Liver (tissue), 9 donors: ENCODE results near the gene PLCG2. TPM values are rescaled to one million over a fixed set of nuclear protein-coding genes. Genes with fewer than 3 reads are reported as not detected.

Experiments used
- DNase-seq: peaks from one replicate; pipeline ENCODE4 v3.0.0-alpha.2; 2017; ENCODE audit warnings: low spot score
- H3K27ac ChIP-seq, 2 donors: one replicate each; pipeline ENCODE4 v1.7.0; 2013; ENCODE audit warnings: inconsistent platforms in 2 of 2, low read length in 2 of 2, control low read depth in 1 of 2, low read depth in 1 of 2, mild to moderate bottlenecking in 1 of 2
- H3K27me3 ChIP-seq, 4 donors: one replicate each; pipeline versions ENCODE4 v1.6.1 to v1.7.0; 2013; ENCODE audit warnings: low read length in 3 of 4, inconsistent platforms in 1 of 4, mild to moderate bottlenecking in 1 of 4, moderate library complexity in 1 of 4; ENCODE audit not compliant: control insufficient read depth in 4 of 4, insufficient read depth in 4 of 4
- H3K36me3 ChIP-seq, 4 donors: one replicate each; pipeline versions ENCODE4 v1.6.1 to v1.7.0; 2013; ENCODE audit warnings: low read length in 3 of 4, mild to moderate bottlenecking in 3 of 4, low read depth in 1 of 4, moderate library complexity in 1 of 4; ENCODE audit not compliant: control insufficient read depth in 4 of 4, insufficient read depth in 3 of 4
- H3K4me1 ChIP-seq, 4 donors: one replicate each; pipeline versions ENCODE4 v1.6.1 to v1.7.0; 2013; ENCODE audit warnings: low read length in 3 of 4, mild to moderate bottlenecking in 3 of 4, moderate library complexity in 1 of 4; ENCODE audit not compliant: control insufficient read depth in 4 of 4, insufficient read depth in 4 of 4
- H3K4me3 ChIP-seq, 3 donors: one replicate each; pipeline versions ENCODE4 v1.6.1 to v1.7.0; 2013; ENCODE audit warnings: low read length in 3 of 3, control low read depth in 1 of 3, low read depth in 1 of 3, mild to moderate bottlenecking in 1 of 3
- H3K9ac ChIP-seq, 2 donors: one replicate each; pipeline ENCODE4 v1.7.0; 2013; ENCODE audit warnings: low read length in 2 of 2, mild to moderate bottlenecking in 2 of 2, moderate library complexity in 2 of 2, control low read depth in 1 of 2, low read depth in 1 of 2
- H3K9me3 ChIP-seq, 4 donors: one replicate each; pipeline versions ENCODE4 v1.6.1 to v1.7.0; 2013; ENCODE audit warnings: low read length in 3 of 4; ENCODE audit not compliant: control insufficient read depth in 4 of 4
- ATF3 ChIP-seq: IDR thresholded peaks from 2 replicates; pipeline ENCODE4 v1.6.1; 2016; ENCODE audit warnings: antibody characterized with exemption
- CTCF ChIP-seq: fragments of 150-350 bp; IDR thresholded peaks from 2 replicates; pipeline ENCODE4 v1.5.1; 2017; ENCODE audit warnings: improper control_type of control experiment, low read depth, low read length; ENCODE audit not compliant: missing input control
- EGR1 ChIP-seq, 2 donors: IDR thresholded peaks; 2 replicates each; pipeline ENCODE4 v1.6.1; 2016 to 2018; ENCODE audit warnings: antibody characterized with exemption in 2 of 2, low read depth in 2 of 2
- FOXA1 ChIP-seq: IDR thresholded peaks from 2 replicates; pipeline ENCODE4 v1.6.1; 2016; ENCODE audit warnings: antibody characterized with exemption
- GABPA ChIP-seq, 2 donors: IDR thresholded peaks in 1 of 2; conservative IDR thresholded peaks in 1 of 2; 2 replicates each; pipeline ENCODE4 v1.6.1; 2016; ENCODE audit warnings: antibody characterized with exemption in 2 of 2, mild to moderate bottlenecking in 1 of 2, moderate library complexity in 1 of 2
- HNF4A ChIP-seq, 2 donors: conservative IDR thresholded peaks; 2 replicates each; pipeline ENCODE4 v1.6.1; 2016; ENCODE audit warnings: antibody characterized with exemption in 2 of 2, mild to moderate bottlenecking in 2 of 2
- HNF4G ChIP-seq: IDR thresholded peaks from 2 replicates; pipeline ENCODE4 v1.6.1; 2016; ENCODE audit warnings: antibody characterized with exemption
- JUND ChIP-seq, 2 donors: IDR thresholded peaks; 2 replicates each; pipeline ENCODE4 v1.6.1; 2016; ENCODE audit warnings: antibody characterized with exemption in 2 of 2
- MAX ChIP-seq: IDR thresholded peaks from 2 replicates; pipeline ENCODE4 v1.6.1; 2016; ENCODE audit warnings: antibody characterized with exemption
- NR2F2 ChIP-seq: IDR thresholded peaks from 2 replicates; pipeline ENCODE4 v1.6.1; 2016; ENCODE audit warnings: antibody characterized with exemption
- RAD21 ChIP-seq, 2 donors: IDR thresholded peaks; 2 replicates each; pipeline ENCODE4 v1.6.1; 2016; ENCODE audit warnings: antibody characterized with exemption in 2 of 2, mild to moderate bottlenecking in 2 of 2
- RXRA ChIP-seq, 2 donors: IDR thresholded peaks; 2 replicates each; pipeline ENCODE4 v1.6.1; 2017 to 2018; ENCODE audit warnings: antibody characterized with exemption in 2 of 2, mild to moderate bottlenecking in 1 of 2
- SP1 ChIP-seq: IDR thresholded peaks from 2 replicates; pipeline ENCODE4 v1.6.1; 2018; ENCODE audit warnings: antibody characterized with exemption, mild to moderate bottlenecking
- TAF1 ChIP-seq: conservative IDR thresholded peaks from 2 replicates; pipeline ENCODE4 v1.6.1; 2016; ENCODE audit warnings: antibody characterized with exemption, mild to moderate bottlenecking
- YY1 ChIP-seq: IDR thresholded peaks from 2 replicates; pipeline ENCODE4 v1.6.1; 2016; ENCODE audit warnings: antibody characterized with exemption, mild to moderate bottlenecking
- ZBTB33 ChIP-seq: IDR thresholded peaks from 2 replicates; pipeline ENCODE4 v1.6.1; 2016; ENCODE audit warnings: antibody characterized with exemption
- WGBS: extraction: QIAGEN DNeasy Blood & Tissue Kit; methylation state at CpG from one replicate; pipeline ENCODE4 v1.1.7; 2013; 5-methylcytosine and 5-hydroxymethylcytosine counted together
- polyA plus RNA-seq, 2 donors: library from polyadenylated mRNA; stranded (reverse) in 1 of 2; unstranded in 1 of 2; fragments of 200-250 nt in 1 of 2; fragments of >200 nt in 1 of 2; fragmentation: Nextera tagmentation in 1 of 2; extraction: Ambion mirVana in 1 of 2; gene quantifications; one replicate each; pipeline versions ENCODE4 v1.2.1 to v1.2.3, GENCODE V29; 2013 to 2015
- total RNA-seq, 2 donors: library from RNA; depleted of rRNA; stranded (reverse); fragments of >200 nt; gene quantifications; one replicate each; pipeline ENCODE4 v1.2.3, GENCODE V29; 2014
- donor health status: healthy.
- donor health status: healthy.
- donor health status: healthy.
- donor health status: healthy.
- donor health status: healthy.

PLCG2 gene
- total and polyA plus RNA-seq, 4 donors, result 7.1 to 21.6 (median 15.8) TPM

GRCh38 chr16:81737885-81738536 lies 41.1 kb upstream of the PLCG2 start:
- Histone ChIP-seq H3K27ac (no peak overlapping the region), H3K4me3 (peak overlapping the region in 1 of 3 donors; percentile 49), H3K9me3 (no peaks in the 10 kb centered on the region), H3K27me3 (no peaks in the 10 kb centered on the region), H3K4me1 (peaks cover 0 to 8% (median 4%) of the 10 kb centered on the region in 4 donors), H3K36me3 (no peaks in the 10 kb centered on the region), H3K9ac (peak overlapping the region in 1 of 2 donors; percentile 56)
- TF ChIP-seq EGR1 (IDR thresholded peaks at IDR 0.05; ENCODE audit: low read depth in 2 of 2) (no peak), CTCF (peak; percentile 80), YY1 (no peak), MAX (no peak), NR2F2 (no peak), HNF4A (conservative IDR thresholded peaks at IDR 0.05) (peak; percentile 21 to 29), RXRA (IDR thresholded peaks at IDR 0.05) (peak; percentile 18 to 24), SP1 (peak; percentile 17), FOXA1 (no peak), RAD21 (IDR thresholded peaks at IDR 0.05) (peak; percentile 93 to 95), JUND (IDR thresholded peaks at IDR 0.05) (no peak), ATF3 (no peak), TAF1 (no peak)
- DNase-seq, result peak; percentile 82
- WGBS, result 7% methylated on average over 22 of the region's 22 CpGs

GRCh38 chr16:81738783-81739496 lies 40.2 kb upstream of the PLCG2 start:
- Histone ChIP-seq H3K9ac (no peak overlapping the region), H3K36me3 (no peaks in the 10 kb centered on the region), H3K27ac (no peak overlapping the region), H3K4me1 (peaks cover 0 to 8% (median 4%) of the 10 kb centered on the region in 4 donors), H3K4me3 (no peak overlapping the region), H3K9me3 (no peaks in the 10 kb centered on the region), H3K27me3 (no peaks in the 10 kb centered on the region)
- DNase-seq, result peak; percentile 52
- no peak for TF ChIP-seq EGR1 (IDR thresholded peaks at IDR 0.05; ENCODE audit: low read depth in 2 of 2)
- no peak for TF ChIP-seq ZBTB33
- no peak for TF ChIP-seq HNF4A (conservative IDR thresholded peaks at IDR 0.05)
- TF ChIP-seq CTCF, result no peak
- TF ChIP-seq TAF1, result no peak
- no peak for TF ChIP-seq RXRA (IDR thresholded peaks at IDR 0.05)
- no peak for TF ChIP-seq FOXA1
- no peak for TF ChIP-seq SP1
- TF ChIP-seq ATF3, result no peak
- no peak for TF ChIP-seq GABPA (IDR thresholded peaks at IDR 0.05 in 1 of 2, conservative IDR thresholded peaks at IDR 0.05 in 1 of 2)
- TF ChIP-seq JUND (IDR thresholded peaks at IDR 0.05), result no peak
- no peak for TF ChIP-seq YY1
- TF ChIP-seq HNF4G, result no peak
- TF ChIP-seq MAX, result no peak
- TF ChIP-seq NR2F2, result no peak
- no peak for TF ChIP-seq RAD21 (IDR thresholded peaks at IDR 0.05)
- 77% methylated on average over 18 of the region's 18 CpGs for WGBS
